ENCODE results near the gene TRMO. TPM values are rescaled to one million over a fixed set of nuclear protein-coding genes. Genes with fewer than 3 reads are reported as not detected.

TRMO gene
- total RNA-seq, 1 donor from 2014 or later, result 5.1 TPM

GRCh38 chr9:97863314-97863713 lies 59.0 kb downstream of the TRMO start:
- DNase-seq (ENCODE audit: low spot score), result no peak
- no peak for ATAC-seq

GRCh38 chr9:97861148-97861475 lies 61.2 kb downstream of the TRMO start:
- no peak for ATAC-seq
- DNase-seq (ENCODE audit: low spot score), result no peak

- no peak for DNase-seq (ENCODE audit: low spot score)
These were observed 61.7 kb downstream of the TRMO start for GRCh38 chr9:97860451-97861147.

DNA sequence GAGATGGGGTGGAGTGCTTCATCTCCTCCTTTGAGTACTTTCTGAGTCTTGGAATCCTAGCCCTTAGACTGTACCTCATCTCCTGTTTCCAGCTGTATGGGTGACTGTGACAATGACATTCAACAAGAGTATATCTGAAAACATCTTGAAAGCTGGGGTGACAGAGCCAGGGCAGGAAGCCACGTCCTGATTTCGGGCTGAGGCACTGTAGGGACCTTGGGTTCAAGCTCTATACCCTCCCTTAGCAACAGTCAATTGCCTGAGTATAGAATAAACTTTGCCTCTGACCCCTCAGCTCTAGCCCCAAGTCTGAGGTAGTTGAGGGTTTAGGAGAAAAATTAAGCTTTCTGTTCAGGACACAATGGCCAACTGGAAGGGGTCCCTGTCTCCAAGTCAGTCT lies 63.0 kb downstream of the TRMO start:
- ATAC-seq, result no peak
- DNase-seq (ENCODE audit: low spot score), result no peak

More at GRCh38 chr9:97860451-97861147, 61.7 kb downstream of the TRMO start:
- no peak for ATAC-seq

- ATAC-seq (no peak), DNase-seq (ENCODE audit: low spot score) (no peak)
These were observed 63.5 kb downstream of the TRMO start for GRCh38 chr9:97858826-97859225.

GRCh38 chr9:97858393-97858713 lies 63.9 kb downstream of the TRMO start:
- DNase-seq (ENCODE audit: low spot score), result no peak
- ATAC-seq, result no peak

- DNase-seq (ENCODE audit: low spot score), result no peak
- no peak for ATAC-seq
These were observed 64.5 kb downstream of the TRMO start for GRCh38 chr9:97857606-97858392.

- no peak for ATAC-seq
These were observed 65.3 kb downstream of the TRMO start for GRCh38 chr9:97856857-97857605.

GRCh38 chr9:97855899-97856298 lies 66.4 kb downstream of the TRMO start:
- DNase-seq (ENCODE audit: low spot score) (no peak), ATAC-seq (no peak)

More at GRCh38 chr9:97856857-97857605, 65.3 kb downstream of the TRMO start:
- no peak for DNase-seq (ENCODE audit: low spot score)

DNA sequence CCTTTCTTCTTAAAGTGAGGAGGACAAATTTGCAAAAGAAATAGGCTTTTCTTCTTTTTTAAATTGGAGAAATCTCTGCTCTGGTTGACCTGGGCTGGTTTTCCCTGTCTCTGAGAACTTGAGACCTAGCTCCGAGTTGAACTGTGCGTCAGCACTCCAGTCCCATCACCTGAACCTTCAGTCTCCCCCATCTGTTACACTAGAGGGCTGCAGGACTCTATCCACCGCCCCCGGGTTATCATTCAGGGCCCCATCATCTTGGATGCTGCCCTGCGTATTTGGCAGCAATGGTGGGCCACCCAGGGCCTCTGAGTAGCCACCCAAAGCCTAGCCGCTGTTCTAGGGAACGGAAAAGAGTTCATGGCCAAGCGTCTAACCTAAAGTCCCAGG lies 66.8 kb downstream of the TRMO start:
- DNase-seq (ENCODE audit: low spot score), result no peak
- ATAC-seq, result no peak

DNA sequence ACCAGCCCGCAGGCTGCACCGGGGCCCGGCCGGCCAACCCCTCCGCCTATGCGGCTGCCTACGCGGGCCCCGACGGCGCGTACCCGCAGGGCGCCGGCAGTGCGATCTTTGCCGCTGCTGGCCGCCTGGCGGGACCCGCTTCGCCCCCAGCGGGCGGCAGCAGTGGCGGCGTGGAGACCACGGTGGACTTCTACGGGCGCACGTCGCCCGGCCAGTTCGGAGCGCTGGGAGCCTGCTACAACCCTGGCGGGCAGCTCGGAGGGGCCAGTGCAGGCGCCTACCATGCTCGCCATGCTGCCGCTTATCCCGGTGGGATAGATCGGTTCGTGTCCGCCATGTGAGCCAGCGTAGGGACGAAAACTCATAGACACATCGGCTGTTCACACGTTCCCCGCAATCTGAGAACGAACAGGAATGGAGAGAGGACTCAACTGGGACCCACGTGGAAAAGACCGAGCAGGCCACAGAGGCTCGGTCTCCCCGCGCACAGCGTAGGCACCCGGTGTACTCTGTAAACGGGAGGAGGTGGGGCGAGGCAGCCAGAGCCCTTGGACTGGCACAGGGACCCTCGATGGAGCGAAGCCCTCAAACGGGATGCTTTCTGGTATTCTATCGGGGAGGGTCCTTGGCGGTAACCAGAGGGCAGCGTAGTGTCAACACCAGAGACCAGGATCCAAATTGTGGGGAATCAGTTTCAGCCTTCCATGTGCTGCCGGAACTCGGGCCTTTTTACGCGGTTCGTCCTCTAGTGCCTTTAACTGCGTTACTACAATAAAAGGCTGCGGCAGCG lies 67.4 kb downstream of the TRMO start:
- DNase-seq (ENCODE audit: low spot score) (no peak), ATAC-seq (no peak)

Other genes starting within 250 kb of the TRMO start
- 8.0 TPM for gene XPA, start 225.2 kb downstream of the TRMO start, total RNA-seq
- not detected for gene FOXE1, start 69.3 kb downstream of the TRMO start, total RNA-seq
- 0.33 TPM for gene HEMGN, start 15.7 kb upstream of the TRMO start, total RNA-seq
- gene ANP32B, start 60.8 kb upstream of the TRMO start, total RNA-seq, result 29.0 TPM
- gene NANS, start 134.2 kb upstream of the TRMO start, total RNA-seq, result 26.3 TPM
- gene TRIM14, start 196.7 kb upstream of the TRMO start, total RNA-seq, result 37.2 TPM